ENCODE measurements around the gene GJD3. TPM values are rescaled to one million over a fixed set of nuclear protein-coding genes. Genes with fewer than 3 reads are reported as not detected.

The GJD3 gene
- total and polyA plus RNA-seq, 9 of the 15 experiments (the other 6 are each of a cell fraction or from before 2014, with no cell fraction given), result 0.17 to 0.38 TPM; not detected in 7

DNA sequence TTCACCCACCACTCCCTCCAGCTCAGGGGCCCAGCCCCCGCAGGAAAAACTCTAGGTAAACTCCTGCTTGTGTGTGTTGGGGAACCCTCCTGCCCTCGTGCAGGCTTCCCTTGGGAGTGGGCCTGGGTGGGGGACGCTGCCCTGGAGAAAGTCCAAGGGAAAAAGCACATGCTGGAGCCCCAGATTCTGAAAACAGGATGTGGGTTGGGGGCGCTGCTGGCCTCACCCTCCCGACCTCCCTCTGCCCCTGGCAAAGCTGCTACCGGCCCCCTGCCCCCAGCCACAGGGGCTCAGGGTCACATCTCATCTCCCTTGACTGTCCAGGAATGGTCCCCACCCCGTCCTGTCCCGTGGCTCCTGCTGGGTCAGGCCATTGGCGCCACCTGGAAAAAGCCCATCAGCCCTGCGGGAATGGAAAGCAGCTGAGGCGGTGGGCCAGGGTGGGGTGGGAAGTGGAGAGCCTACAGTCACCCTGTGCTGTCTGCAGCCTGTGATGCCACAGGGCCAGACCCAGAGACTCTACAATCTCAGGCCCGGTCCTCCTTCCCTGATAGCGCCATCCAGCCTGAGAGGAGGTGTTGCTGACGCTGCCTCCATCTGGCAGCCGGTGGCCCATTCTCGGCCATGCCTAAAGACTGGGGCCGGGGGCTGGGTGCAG, 2.5 kb upstream of the GJD3 start:
- H3K27me3 ChIP-seq (ENCODE audit: control insufficient read depth in 2 of 2, insufficient read depth in 2 of 2, low read length in 2 of 2), result no peaks in the 10 kb centered on the region
- in situ Hi-C loops (cut with MboI) (no loop called here), intact Hi-C loops (cut with micrococcal nuclease) (loop anchor here (10.0 kb wide), 1 partner anchor 108 kb away; no protein-coding TSS in a partner anchor)
- no peaks in the 10 kb centered on the region for H3K36me3 ChIP-seq (ENCODE audit: control insufficient read depth, insufficient read depth, low read length)
- ATAC-seq (no peak), DNase-seq (ENCODE audit: extremely low read depth in 1 of 4, low spot score in 3 of 4) (peak in 3 of 4 experiments; percentile 3 to 8 (median 5)), FAIRE-seq (no peak)
- H3K4me1 ChIP-seq (replicated peaks in 1 of 2; ENCODE audit: control insufficient read depth in 2 of 2, insufficient read depth in 2 of 2, low read length in 2 of 2), result peaks cover 6 to 37% of the 10 kb centered on the region in 2 experiments; a peak in 3 of 5 replicates
- 37% methylated on average over 11 of the region's 17 CpGs for WGBS (ENCODE audit: insufficient coverage, low coverage, missing lambda C conversion rate)
- no peak overlapping the region for H3K27ac ChIP-seq (ENCODE audit: extremely low read depth, low read depth, low read length)
- ChIA-PET POLR2A (interaction anchor here (0.6 to 0.7 kb wide), 2 partner anchors 42 to 131 kb away, joined by 3 read pairs; no protein-coding TSS in a partner anchor), CTCF (ENCODE audit: low intra/inter-chr PET ratio) (no interaction called here)
- no peaks in the 10 kb centered on the region for H4K20me1 ChIP-seq (replicated peaks; ENCODE audit: control insufficient read depth, insufficient read depth, low read length)
- no peaks in the 10 kb centered on the region for H3K9me1 ChIP-seq (ENCODE audit: control insufficient read depth, insufficient read depth, low read length)
- no peaks in the 10 kb centered on the region for H3K9me3 ChIP-seq (replicated peaks; ENCODE audit: control insufficient read depth, insufficient read depth, low read depth, low read length)
- BruUV-seq (replicated peaks), result no TSS peak
- H3K4me2 ChIP-seq (ENCODE audit: insufficient read depth, low read length), result no peak overlapping the region
- peaks cover 7% of the 10 kb centered on the region; the same call in 2 of the 3 replicates for H3K79me2 ChIP-seq (ENCODE audit: control insufficient read depth, insufficient read depth, low read length)
- no peak overlapping the region for H2AFZ ChIP-seq (ENCODE audit: low read depth, low read length)
- peak overlapping the region in 1 of 2 experiments; percentile 84; a peak in 2 of 4 replicates for H3K9ac ChIP-seq (ENCODE audit: insufficient read depth in 1 of 2, low read depth in 2 of 2, low read length in 2 of 2)
- no peak for TF ChIP-seq OTX1 (CRISPR knock-in tag; IDR thresholded peaks at IDR 0.05)
- TF ChIP-seq, protein P1, sequence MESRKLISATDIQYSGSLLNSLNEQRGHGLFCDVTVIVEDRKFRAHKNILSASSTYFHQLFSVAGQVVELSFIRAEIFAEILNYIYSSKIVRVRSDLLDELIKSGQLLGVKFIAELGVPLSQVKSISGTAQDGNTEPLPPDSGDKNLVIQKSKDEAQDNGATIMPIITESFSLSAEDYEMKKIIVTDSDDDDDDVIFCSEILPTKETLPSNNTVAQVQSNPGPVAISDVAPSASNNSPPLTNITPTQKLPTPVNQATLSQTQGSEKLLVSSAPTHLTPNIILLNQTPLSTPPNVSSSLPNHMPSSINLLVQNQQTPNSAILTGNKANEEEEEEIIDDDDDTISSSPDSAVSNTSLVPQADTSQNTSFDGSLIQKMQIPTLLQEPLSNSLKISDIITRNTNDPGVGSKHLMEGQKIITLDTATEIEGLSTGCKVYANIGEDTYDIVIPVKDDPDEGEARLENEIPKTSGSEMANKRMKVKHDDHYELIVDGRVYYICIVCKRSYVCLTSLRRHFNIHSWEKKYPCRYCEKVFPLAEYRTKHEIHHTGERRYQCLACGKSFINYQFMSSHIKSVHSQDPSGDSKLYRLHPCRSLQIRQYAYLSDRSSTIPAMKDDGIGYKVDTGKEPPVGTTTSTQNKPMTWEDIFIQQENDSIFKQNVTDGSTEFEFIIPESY (CRISPR knock-in tag; IDR thresholded peaks at IDR 0.05), result peak; percentile 77
- H3K4me3 ChIP-seq, result no peak overlapping the region

Measured in K562 (cell line).